Pulmonary artery endothelial cell (primary cell): ENCODE measurements around the gene DLGAP4. TPM values are rescaled to one million over a fixed set of nuclear protein-coding genes. Genes with fewer than 3 reads are reported as not detected.

ENCODE experiments used
- DNase-seq: peaks from one replicate; pipeline ENCODE4 v3.0.0-alpha.2; 2011; ENCODE audit warnings: low read depth, low spot score
- total RNA-seq: library from RNA; depleted of rRNA; stranded (reverse); fragments of >200 nt; gene quantifications from 2 replicates; pipeline ENCODE4 v1.2.3, GENCODE V29; 2014

Gene DLGAP4
- total RNA-seq, 1 donor from 2014 or later, result 9.4 TPM

DNA sequence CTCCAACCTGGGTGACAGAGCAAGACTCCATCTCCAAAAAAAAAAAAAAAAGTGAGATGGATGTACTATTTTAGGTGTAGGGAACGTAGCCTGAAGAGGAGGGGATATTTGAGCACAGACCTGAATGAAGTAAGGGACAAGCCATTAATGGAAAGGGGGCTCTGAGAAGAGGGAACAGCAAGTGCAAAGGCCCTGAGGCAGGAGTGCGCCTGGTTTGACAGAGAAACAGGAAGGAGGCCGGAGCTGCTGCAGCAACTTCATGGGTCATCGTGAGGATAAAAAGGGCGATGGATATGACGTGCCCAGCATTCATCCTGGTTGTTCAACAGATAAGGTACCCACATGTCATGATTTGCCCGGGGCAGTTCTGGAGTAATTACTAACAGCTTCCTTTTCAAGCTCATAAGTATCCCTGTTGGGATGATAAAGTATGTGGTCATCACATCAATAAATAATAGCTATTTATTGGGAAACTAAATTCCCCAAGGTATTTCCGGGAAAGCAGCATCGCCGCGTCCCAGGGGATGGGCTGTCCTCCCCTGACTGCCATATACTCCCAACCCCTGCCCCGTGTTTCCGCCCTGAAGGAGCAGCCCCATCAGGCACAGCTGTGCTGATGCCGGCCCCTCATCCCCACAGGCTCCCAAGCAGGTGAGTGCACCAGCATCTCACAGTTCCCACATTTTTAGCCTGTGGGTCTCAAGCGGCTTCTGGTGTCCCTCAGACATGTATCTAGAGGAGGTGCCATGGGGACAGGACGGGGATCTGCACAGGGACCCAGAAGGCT, 43.4 kb downstream of the DLGAP4 start:
- DNase-seq, result no peak

DNA sequence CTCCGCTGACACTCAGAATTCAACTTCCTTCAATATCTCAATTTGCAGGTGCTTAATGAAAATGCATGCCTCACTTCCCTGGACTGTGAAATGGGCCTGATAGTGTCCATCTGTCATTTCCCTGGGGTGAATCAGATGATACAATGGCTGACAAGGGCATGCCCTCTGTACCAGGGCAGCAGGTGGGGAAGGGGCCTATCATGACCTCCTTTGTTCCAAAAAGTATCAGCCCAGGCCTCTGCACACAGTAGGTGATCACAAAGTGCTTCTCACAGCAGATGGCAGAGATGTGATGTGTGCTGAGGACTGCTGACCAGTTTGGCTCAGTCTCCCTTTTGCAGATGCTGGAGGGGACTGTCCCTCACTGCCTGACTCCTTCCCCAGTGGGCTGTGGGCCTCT, 44.3 kb downstream of the DLGAP4 start:
- DNase-seq, result no peak

DNA sequence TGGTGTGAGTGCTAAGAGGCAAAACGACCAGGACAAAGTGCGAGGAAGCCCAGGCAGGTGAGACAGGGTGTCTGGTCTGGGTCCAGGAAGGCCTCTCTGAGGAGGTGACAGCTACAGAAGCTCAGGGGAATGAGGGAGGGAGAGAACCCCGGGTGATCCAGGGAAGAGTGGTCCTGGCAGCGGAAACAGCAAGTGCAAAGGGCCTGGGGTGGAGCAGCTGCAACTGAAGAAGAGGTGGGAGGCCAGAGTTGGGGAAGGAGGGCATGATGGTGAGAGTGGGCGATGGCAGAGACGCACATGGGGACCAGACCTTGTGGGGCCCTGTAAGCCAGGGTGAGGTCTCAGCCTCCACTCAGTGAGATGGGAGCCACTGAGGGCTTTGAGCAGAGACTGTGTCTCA, 45.8 kb downstream of the DLGAP4 start:
- no peak for DNase-seq

DNA sequence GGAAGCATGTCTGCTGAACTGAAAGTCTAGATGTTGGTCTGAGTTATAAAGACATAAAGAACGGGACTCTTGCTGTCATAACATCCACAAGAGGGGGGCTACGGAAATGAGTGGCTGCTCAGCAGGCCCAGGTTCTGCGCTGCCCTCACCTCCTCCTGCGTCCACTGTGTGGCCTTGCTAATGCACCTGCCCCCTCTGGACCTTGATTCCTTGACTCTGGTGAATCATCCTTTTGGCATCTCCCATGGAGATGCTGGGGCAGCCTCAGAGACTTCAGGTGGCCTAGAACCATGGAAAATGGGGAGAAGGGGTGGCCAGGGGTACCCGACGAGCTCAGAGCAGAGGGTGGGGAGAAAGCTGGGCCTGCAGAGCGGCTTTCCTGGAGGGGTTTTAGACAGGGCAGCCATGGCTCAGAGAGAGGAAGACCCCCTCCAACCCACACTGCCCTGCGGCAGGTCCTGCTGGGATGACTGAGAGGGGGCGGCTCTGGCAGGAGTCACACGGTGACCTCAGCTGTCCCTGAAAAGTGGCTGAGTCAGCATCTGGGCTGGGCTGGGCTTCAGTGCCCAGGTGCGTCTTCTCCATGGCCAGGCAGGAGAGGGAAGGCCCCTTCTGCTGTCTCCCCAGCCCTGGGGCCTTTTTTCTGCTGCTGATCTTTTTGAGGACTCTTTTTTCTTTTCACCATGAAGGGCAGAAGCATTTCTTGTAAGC, 46.9 kb downstream of the DLGAP4 start:
- DNase-seq, result no peak

DNA sequence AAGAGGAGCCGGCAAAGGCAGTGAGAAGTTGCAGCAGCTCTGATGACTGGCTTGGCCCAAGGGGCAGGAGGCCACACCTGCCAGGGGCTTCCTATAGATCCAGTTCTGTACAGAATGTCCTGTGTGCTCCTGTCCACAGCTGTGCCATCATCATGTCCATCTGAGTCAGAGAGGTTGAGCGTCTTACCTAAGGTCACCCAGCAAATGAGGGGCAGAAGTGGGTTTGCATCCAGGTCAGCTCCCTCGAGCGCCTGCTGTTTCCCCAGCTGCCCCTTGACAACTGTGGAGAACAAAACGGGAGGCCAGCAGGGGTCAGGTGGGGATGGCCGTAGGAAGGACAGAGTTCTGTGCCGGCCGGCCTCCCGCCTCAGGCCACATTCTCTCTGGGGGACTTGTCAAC, 47.6 kb downstream of the DLGAP4 start:
- no peak for DNase-seq

DNA sequence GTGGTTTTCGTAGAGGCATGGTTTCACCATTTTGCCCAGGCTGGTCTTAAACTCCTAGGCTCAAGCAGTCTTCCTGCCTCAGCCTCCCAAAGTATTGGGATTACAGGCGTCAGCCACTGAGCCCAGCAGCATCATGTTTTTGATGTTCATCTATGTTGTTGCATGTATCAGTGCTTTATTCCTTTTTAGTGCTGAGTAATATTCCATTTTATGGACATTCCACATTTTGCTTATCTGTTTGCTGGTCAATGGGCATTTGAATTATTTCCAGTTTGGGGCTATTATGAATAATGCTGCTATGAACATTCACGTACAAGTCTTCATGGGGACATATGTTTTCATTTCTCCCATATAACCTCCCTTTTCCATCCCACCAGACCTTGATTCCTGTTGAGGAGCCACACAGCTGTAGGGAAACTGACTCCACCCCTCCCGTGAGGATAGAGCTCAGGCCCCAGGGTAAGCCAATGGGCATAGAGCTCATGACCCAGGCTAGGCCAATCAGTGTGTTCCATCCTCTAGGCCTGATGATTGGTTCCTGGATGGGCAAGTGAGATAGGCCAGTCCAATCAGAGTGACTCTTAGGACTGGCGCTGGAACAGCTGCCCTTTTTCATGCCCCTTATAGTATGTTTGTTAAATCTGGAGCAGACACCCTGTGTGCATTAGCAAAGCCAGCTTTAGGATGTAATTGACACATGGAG, 49.5 kb downstream of the DLGAP4 start:
- no peak for DNase-seq

DNA sequence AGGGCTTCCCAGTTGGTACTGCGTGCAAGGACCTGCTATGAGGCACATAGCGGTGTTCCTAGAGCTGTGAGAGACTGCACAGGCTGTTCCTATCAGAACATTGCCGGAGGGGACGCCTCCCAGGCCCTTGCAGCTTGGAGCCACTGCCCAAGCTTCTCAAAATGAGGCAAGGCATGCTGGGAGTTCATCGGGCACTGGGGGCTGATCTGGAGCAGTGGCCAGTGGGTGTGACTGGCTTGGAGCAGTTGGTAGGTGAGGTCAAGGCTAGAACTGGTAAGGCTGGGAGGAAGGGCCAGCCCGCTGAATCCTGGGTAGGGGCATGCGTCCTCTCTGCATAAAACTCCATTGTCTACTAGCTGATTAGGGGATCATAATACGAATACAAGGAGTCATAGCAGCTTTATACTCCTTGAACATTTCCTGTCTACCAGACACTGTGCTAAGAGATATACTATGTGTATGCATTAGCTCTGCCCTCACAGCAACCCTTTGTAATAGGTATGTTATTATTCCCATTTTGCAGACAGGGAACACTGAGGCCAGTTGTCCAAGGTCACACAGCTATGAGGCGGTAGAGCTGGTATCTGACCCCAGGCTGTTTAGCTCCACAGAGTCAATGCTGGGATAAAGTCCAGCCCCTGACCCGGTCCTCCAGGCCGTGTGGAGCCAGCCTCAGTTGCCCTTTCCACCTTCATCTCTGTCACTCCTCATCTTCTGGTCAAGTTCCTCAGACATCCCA, 53.7 kb downstream of the DLGAP4 start:
- no peak for DNase-seq

DNA sequence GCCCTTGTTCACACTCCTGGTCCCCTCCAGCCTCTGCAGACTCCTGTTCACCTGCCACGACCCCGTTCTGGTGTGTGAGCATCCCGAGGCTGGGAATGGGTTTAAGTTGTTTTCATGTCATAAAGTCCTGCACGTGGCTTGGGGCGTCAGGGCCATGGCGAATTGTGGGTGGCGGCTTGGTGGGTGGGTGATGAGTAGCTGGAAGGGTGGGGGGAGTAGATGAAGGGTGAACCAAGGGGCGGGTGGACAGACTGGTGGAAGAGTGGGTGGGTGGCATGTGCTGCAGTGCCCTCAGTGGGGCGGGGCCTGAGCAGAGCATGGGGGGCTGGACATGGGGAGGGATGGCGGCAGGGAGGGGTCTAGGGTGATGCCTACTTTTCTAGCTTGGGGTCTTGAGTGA, 54.3 kb downstream of the DLGAP4 start:
- DNase-seq, result no peak

DNA sequence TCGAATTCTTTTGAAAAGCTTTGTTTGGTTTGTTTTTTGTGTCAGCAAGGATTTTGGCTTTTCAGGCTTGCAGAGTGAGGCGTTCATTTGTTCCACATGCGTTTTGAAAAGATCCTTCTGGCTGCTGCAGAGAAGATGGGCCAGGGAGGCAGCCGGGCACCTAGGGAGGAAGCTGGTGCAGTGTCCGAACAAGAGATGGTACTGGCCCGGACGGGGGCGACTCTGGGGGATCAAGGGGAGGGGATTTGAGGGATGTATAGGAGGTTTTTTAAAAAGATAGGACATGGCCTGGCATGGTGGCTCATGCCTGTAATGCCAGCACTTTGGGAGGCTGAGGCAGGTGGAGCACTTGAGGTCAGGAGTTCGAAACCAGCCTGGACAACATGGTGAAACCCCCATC, 55.3 kb downstream of the DLGAP4 start:
- no peak for DNase-seq

DNA sequence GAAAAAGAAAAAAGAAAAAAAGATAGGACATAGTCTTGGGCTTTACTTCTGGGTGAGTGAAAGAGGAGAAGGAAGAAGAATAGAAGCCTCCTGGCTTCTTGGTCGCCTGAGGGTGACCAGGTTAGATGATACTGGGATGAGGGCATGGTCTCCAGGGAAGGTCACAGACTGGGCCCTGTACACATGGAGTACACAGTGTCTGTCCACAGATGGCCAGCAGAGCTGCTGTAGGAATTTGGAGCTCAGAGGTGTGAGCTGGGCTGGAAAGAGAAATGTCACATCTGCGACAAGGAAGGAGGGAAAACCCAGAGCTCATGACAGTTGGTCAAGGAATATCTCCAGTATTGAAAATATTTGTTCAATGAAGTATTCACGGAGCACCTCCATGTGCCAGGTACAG, 56.1 kb downstream of the DLGAP4 start:
- no peak for DNase-seq

DNA sequence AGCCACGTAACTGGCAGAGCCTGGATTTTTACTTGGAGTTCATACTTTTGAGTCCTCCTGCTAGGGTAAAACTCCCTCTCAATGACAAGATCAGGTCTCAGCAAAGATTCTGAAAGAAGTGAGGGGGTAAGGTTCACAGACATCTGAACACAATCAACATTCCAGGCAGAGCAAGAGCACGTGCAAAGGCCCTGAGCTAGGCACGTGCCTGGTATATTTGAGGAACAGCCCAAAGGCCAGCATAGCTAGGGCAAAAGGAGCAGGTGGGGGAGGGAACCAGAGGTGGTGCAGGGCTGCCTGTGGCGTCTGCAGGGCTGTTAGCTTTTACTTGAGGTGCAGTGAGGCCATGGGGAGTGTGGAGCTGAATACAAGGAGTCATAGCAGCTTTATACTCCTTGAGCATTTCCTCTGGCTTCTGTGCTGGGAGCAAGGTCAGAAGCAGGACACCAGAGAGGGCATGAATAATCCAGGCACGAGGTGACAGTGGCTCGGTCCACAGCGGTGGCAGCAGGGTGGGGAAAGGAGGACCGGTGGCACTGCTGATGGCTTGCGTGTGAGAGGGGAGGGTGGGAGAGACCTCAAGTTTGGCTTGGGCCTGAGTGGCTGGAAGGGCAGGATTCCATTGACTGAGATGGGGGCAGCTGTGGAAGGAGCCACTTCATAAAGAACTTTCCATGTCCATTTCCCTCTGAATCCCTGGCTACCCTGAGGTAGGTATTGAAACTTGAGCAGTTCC, 57.0 kb downstream of the DLGAP4 start:
- no peak for DNase-seq

DNA sequence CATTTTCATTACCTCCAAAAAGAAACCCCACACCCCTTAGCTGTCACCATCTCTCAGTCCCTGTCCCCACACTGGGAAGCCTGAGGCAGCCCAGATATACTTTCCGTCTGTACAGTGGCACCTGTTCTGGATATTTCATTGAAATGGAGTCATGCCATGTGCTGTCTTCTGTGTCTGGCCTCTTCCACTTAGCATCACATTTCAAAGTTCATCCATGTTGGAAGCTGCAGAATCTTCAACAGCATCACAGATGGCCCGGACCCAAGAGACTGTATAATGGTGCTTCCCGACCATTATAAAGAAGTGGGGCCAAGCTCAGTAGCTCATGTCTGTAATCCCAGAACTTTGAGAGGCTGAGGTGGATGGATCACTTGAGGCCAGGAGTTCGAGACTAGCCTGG, 58.4 kb downstream of the DLGAP4 start:
- no peak for DNase-seq

DNA sequence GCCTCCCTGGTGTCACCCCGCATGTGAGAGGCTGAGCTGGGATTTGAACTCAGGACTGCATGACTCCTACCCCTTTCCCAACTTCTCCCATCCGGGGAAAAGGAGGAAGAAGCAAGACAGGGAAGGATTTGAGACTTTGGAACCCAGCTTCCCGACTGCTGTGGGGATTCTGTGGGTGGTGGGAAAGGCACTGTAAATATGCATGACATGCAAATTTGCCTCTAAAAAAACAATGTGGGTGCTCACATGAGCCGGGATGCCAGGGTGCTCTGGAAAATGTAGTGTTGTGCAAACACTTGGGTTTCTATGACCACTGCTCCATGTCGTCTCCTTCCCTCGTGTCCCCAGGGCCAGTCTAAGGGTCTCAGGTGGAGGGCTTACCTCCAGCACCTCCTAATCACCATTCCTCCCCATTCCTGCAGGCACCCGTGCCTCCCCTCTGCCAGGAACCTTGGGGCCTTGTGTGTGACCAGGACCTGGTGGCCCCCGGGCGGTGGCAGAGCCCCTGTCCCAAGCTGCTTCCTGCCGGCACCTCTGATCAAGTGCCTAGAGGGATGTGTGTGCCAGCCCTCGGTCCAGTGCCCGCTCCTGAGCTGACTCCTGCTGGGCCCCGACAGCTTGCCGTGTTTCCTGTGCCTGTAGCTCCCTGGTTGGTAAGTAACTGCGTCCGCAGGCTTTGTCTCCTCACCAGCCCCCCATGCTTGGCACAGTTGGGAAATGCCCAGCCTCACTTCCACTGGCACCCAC, 60.7 kb downstream of the DLGAP4 start:
- no peak for DNase-seq

DNA sequence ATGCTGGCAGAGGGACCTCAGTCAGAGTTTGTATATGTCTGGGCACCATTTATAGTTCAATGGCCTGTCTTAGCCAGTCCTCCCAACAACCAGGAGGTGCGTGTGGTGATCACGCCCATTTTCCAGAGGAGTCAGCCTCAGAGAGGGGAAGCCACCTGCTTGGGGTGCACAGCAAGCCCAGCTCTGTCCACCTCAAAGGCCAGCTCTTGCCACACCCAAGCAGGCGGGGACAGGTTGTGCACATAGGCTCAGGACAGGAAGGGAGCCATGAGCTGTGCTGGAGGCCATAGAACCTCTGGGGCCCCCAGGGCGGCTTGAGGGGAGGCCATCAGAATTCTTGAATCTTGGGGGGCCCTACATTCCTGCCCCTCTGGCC, 61.2 kb downstream of the DLGAP4 start:
- no peak for DNase-seq

DNA sequence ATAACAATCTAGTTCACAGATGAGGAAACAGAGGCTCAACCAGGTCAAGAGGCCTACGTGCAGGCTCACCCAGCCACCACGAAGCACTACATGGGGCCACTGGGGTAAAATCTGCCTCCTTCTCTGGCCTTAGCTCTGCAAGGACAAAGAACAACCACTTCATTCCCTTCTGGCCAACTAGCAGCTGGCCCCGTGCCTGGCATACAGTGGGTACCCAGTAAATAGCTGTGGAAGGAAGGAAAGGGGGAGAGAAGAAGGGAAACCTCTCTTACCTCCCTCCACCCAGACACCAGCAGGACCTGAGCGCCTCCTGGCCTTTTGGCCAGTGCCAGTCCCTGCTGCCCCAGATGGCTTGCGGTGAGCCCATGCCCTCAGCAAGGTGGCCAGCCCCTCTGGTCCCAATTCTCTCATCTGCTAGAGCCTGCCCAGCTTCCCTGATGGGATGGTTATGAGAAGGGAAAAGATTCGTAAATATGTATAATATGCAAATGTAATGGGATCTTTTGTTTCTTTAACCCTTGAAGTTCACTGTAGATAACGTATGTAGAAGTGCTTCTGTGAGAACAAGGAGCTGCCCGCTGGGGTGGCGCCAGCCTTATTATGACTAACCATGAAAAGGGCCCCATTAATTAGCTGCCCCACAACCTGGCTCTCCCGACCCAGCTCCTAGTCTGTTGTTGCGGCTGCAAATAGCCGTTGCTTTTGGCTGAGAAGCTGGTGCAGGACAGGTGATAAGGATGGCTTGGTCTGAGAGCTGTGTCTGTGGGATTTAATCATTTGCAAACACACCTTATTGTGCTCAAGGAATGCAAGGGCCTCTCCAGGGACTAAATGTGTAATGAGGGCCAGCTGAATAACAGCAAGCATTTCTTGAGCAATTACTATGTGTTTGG, 62.0 kb downstream of the DLGAP4 start:
- no peak for DNase-seq

DNA sequence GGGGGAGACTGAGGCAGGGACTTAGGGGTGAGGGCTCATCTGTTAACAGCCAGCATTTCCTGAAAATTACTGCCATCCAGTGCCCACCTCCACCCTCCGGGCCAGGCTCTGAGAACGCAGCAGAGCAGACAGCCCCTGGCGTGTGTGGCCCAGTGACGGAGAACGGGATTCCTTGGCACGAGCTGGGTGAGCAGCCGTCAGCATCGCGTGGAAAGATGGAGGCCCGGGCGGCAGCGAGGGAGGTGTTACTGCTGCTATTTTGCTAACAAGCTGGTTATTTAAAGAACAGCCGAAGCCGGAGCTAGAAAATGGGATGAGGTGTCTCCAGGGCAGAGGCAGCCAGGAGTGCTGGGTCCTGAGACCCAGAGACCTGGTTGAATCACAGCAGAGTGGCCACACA, 62.7 kb downstream of the DLGAP4 start:
- no peak for DNase-seq

DNA sequence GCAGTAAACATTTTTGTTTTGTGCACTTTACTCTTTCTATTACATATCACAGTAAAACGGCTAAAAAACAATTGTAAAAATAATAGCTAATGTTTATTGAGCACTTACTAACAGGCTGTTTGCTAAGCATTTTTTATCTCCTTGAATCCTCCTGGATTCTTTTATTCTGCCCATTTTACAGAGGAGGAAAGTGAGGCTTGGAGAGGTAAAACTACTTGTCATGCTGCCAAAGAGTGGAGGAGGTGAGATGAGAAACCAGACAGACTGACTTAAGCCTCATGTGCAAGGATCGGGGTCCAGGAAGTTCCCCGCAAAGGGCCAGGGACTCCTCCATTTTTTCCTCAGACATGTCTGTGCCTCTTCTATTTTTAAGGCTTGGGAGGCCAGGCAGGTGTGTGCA, 63.6 kb downstream of the DLGAP4 start:
- DNase-seq, result no peak

DNA sequence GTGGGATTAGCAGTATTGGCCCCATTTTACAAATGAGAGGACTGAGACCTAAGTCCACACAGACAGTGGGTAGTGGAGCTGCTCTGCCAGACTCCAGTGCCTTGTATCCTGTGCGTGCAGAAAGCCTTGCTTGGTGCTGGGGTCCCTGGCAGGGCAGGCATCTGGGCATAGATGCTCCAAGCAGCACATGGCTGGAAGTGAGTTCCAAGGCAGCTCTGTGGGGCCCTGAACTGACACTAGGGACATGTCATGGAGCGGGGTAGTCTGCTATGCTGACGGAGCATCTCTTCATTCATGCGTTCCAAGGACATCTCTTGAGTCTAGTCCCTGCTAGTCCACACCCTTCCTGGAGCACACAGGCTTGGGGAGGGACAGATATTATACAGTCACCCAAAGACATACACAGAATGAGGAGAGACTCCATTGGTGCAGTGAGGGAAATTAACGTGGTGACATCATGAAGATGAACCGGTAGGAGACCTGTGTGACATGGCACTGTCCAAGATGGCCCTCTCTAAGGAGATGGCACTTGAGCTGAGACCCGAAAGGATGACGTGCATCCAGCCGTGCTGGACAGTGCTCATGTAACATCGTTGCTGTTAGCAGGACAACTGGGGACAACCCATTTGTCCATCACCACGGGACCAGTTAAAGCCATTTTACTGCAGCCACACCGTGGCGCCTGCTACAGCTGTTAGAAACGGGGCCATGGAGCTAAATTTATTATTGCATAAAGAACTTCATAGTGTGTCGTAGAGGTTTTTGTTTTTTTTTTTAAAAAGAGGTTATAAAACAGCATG, 65.1 kb downstream of the DLGAP4 start:
- no peak for DNase-seq

DNA sequence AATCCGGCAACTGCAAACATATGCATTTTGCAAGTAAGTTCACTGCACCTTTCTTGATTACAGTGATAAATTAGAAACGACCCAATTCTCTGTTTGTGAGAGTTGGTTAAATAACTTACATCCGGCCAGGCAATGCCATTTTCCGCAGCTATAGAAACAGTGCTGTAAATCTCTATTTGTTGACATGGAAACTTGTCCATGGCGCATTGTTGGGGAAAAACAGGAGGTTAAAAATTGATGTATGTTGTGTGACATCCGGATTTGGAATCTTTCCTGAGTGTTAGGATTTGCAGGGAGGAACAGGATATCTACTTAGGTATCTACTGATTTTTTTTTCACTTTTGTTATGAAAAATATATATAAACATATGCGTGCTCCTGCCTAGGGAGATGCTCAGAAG, 66.5 kb downstream of the DLGAP4 start:
- DNase-seq, result no peak
